ENCODE results near the gene ANTKMT.

The ANTKMT gene

DNA sequence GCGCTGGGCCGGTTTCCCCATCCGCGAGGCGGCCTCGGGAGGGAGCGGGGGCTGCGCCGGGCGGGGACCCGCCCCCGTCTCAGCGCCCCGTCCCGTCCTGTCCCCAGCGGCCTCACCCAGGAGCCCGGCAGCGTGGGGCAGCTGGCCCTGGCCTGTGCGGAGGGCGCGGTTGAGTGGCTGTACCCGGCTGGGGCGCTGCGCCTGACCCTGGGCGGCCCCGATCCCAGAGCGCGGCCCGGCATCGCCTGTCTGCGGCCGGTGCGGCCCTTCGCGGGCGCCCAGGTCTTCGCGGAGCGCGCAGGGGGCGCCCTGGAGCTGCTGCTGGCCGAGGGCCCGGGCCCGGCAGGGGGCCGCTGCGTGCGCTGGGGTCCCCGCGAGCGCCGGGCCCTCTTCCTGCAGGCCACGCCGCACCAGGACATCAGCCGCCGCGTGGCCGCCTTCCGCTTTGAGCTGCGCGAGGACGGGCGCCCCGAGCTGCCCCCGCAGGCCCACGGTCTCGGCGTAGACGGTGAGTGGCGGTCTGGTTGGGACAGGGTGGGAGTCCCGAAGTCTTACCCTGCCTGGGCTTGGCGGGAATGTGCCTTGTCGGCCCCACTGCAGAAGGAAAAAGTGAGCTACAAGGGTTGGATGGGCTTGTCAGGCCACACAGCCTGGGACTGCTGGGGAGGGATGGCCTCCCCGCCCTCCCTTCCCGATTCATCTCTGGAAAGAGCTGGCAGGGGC is 5.3 kb upstream of the ANTKMT start:
- DNase-seq, result no peak

DNA sequence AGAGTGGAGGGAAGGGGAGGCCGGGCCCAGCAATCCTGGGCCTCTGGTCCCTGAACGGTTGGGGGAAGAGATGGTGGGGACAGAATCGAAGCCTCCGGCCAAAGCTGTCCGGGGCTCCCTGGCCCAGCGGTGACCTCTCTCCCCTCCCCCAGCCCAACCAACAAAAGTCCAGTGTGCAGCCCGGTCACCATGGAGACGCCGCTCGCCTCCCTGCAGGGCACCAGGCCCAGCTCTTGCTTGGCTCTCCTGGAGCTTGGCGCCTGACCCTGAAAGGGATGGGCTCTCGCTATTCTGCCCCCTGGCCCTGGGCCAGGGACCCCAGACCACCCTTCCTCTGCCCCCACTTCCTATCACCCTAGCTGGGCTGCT is 4.8 kb upstream of the ANTKMT start:
- DNase-seq, result no peak

GRCh38 chr16:716768-717325 is 4.1 kb upstream of the ANTKMT start:
- DNase-seq, result no peak

DNA sequence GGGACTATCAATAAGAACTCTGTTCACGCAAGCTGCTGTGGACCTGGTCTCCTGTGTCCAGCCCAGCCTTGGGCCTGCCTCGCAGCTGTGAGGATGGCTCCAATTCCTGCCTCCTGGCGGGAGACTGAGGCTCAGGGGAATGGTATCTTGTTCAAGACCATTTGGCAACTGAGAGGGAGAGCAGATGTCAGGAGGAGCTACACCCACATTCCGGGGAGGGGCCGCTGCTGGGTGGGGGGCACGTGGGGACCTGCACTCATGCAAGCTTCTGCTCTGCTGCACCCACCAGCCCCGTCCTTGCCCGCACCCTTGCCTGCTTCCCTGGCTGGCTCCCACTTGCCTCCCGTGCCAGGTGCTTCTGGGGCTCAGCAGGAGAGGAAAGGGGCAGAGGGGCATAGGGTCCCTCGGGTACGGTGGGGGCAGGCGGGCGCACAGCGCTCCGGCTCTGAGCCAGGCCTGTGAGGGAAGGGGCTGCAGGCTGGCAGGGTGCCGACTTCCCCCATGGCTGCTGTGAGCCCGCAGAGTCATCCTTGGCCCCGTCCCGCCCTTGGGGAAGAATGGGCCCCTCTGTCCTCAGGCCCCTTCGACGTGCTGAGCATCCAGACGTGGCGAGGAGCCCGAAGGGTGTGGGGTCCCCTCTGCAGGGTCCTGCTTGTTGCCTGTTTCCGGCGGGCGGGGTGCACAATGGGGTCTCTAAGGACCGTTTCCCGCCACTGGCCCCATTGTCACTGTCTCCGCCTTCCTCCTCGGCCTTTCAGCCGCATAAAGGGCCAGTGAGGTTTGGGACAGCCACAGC is 3.3 kb upstream of the ANTKMT start:
- DNase-seq, result no peak

DNA sequence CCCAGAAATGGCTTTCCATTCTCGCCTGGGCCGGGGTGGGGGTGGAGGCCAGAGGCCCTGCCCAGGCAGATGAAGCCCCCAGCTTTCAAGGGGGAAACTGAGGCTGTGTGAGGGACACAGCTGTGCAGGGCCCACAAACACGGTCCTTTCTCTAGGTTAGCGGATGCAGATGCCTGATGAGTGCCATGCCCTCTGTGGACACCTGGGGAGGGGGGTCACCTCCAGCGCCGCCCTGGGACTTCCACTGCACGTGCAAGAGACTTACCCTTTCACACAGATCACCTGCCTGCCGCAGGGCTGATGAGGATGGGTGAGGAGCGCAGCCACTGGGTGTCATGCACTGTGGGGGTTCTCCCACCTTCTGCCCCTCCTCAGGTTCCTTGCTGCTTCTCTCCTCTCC is 2.6 kb upstream of the ANTKMT start:
- DNase-seq, result no peak

GRCh38 chr16:718922-719321 is 2.0 kb upstream of the ANTKMT start:
- DNase-seq, result no peak

DNA sequence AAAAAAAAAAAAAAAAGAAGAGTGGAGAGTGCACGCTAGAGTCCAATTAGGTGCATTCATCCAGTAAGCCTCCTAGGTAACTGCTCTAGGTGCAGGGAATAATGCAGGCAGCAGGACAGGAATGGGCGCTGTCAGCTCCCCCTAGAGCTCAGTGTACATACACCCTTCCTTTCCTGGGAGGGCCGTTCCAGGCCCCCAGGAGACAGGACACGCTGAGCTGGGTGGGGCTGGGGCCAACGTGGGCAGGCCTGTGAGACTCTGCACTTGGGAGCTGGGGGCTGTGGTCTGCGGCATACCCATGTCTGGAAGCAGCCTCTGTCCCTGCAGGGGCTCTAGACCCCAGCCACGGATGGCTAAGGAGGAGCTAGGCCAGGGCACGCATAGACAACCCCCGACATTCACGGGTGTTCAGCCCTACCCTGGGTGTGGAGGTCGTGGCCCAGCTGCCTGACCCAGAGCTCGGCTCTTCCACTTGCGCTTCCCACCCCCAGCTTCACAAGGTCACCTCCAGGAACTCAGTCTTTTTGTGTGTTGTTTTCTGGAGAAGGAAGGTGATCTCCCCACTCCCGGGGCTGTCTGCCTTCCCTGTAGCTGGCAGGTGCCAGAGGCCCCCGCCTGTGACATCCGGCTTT is 1.0 kb upstream of the ANTKMT start:
- no peak for DNase-seq

DNA sequence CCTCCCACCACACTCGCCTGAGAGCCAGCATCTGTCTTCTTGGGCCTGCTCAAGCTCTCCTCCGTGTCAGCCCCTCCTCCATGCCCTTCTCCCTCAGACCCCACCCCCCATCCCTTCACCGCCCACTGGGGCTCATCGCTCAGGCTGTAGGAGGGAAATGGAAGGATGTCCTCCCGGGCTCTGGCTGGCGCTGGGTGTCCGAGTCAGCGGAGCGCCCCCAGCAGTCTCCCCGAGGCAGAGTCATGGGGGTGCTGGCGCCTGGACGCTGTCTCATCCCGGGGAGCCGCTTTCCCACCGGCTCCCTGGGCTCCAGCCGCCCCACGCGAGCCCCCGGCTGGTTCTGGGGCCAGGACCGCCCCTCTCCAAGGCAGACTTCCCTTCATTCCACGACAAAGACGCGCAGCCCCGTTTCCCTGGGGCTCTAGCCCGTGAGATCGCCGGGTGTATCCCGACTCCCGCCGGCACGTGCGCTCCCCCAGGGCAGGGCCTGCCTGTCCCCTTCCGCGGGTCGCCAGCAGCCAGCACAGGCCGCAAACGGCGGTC is 428 bp upstream of the ANTKMT start:
- DNase-seq, result peak in 1 of 2 donors; percentile 43

DNA sequence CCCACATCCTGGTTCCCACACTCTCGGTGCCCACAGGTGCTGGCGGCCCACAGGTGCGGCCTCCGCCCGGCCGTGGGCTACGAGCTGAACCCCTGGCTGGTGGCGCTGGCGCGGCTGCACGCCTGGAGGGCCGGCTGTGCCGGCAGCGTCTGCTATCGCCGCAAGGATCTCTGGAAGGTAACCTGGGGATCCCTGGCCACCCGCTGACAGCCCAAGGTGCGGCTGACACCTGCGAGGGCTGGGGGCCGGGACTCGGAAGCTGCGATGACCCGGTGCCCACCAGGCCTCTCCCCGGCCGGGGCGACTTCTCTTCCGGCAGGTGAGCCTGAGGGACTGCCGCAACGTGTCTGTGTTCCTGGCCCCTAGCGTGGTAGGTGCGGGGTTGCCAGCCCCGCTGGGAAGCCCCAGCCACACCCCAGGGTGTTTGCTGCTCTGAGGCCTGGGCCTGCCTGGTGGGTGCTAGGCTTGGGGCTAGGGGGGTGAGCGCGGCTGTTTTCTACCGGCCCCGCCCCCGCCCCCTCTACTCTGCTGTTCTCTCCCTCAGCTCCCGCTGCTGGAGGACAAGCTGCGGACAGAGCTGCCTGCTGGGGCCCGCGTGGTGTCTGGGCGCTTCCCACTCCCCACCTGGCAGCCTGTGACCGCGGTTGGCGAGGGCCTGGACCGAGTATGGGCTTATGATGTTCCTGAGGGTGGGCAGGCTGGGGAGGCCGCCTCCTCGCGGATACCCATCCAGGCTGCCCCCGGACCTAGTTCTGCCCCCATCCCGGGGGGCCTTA is 1.0 kb downstream of the ANTKMT start:
- peak in 1 of 2 donors; percentile 42 for DNase-seq

DNA sequence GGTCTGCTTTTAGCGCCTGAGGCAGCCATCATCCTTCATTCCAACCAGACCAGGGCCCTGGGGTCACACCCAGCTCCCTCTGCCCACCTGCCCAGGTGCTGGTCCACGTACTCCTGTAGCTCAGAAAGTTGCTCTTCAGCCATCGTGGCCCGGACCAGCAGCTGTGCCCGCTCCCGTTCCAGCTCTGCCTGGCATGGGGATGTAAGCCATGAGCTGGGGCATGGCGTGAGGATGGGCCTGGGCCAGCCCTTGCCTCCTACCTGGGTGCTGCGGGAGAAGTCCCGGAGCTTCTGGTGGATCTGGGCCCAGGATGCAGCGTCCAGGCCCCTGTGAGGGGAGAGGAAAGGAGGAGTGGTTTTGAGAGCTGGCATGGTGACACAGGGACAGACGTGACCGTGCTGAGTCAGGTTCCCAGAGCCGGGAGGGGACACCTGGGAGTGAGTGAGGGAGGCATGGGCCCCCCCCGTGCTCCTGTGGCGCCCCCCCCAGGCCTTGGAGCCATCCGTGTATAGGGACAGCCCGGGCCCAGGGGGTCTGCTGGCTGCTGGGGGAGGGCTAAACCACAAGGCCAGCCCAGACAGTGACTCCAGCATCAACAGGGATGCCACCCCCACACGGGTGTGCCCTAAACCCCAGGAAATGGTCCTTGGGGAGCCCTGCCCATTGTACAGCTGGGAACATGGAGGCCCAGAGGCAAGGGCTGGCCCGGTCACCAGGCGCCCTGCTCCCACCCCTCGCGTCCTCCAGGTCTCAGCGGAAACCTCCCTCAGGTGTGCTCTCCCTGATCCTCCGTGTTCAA is 2.1 kb downstream of the ANTKMT start:
- DNase-seq, result no peak

DNA sequence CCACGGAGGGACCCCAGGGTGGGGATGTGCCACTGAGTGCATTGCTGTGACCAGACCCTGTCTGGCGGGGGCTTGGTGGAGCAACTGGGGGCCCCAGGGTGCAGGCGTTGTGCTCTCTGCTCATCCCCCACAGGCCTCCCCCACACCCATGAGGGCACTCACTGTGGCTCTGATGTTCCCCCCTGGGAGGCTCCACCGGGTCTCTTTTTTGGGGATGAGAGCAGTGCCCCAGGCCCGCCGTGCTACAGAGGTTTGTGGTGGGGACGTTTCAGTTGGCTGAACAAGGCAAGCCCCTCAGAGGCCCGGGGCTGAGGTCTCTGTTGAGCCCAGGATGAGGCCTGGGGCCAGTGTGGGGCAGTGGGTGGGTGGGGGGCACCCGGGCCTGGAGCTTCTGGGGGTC is 2.7 kb downstream of the ANTKMT start:
- no peak for DNase-seq

DNA sequence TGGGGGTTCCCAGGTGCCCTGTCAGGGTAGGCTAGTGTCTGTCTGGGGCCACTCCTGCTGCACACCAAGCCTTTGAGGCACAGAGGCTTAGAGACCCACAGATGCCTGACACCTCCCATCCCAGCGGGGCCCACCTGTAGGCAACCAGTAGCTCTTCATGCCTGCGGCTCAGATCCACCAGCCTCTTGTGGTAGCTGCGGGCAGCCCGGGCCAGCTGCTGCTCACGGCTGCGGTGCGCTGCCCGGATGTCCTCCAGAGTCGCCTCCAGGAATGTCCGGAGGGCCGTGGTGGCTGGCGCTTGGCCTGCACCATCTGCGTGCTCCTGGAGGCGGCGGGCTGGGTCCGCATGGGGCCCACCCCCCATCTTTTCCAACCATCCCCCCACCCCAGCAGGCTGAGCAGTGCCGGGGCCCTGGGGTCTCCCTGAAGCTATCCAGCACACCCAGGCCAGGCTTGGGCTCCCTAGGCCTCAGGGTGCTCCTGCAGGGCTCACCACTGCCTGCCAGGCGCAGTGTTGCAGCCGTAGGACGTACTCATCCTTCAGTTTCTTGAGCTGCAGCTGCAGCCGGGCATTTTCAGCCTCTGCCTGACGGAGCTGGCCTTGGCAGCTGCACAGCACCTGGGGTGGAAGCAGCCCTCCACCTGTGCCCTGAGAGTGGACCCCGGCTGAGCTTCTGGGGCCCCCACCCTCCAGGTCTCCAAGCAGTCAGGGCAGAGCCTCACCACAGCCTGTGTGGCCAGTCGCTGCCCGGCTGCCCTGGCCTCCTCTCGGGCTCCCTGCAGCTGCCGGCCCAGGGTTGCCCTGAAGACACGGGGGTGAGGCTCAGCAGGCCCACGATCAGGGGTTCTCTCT is 3.5 kb downstream of the ANTKMT start:
- no peak for DNase-seq

DNA sequence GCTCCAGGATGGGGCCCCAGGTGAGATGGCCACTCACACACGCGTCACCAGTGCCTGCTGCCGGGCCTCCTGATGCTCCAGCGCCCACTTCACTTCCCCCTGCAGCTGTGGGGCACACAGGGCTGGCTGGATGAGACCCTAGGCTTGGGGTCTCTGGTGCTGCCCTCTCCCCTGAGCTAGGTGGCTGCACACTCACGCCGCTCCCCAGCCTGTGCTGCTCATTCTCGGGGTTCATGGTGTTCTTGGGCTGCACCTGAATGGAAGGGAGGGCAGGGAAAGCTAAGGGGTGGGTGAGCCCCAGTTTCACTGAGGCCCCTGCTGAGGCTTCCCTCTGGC is 4.1 kb downstream of the ANTKMT start:
- no peak for DNase-seq

- DNase-seq, result no peak
Measured at GRCh38 chr16:725463-726187, 4.7 kb downstream of the ANTKMT start.

GRCh38 chr16:726188-726437 is 5.2 kb downstream of the ANTKMT start:
- DNase-seq, result no peak

DNA sequence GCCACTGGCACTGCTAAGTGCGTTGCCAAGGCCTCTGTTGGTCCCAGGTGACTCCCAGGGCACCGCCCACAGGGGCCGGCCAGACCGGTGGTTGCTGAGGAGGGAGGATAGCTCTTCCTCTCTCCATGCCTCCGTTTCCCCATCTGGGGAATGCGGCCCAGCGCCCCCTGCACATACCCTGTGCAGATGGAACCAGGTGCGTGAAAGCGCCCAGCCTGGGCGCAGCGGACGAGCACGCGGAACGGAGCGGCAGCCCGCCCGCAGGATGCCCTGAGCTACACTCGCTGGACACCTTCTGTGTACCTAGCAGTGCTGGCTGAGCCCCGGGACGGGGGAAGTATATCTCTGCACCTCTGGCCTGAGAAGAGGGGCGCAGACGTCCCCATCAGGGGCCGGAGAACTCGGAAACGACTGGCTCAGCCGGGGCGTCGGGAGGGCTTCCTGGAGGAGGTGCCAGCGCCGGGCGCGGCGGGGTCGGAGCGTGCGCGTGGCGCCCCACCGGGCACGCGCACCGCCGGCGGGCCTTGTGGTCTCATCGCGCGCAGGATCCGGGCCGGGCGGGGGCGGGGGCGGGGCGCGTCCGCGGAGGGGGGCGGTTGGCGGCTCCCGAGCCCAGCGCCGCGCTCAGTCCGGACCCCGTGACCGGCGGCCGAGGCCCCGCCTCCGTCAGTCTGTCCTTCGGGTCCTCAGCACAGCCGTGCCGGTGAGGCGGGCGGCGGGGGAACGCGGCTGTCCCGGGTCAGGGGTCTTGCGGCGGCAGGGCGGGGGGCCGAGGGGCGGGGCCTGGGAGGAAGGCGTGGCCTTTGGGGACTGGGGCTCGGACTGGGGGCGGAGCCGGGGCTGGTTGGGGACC is 5.7 kb downstream of the ANTKMT start, which contains the start of the genes CCDC78 and HAGHL:
Gene CCDC78, minus strand, starts transcription at position 6 of the 853 bp plus-strand sequence. CDS start 76 bp downstream, outside the sequence.
Gene HAGHL, plus strand, starts transcription at position 669 of the 853 bp plus-strand sequence. CDS start 404 bp downstream, outside the sequence.
- peak; percentile 63 to 74 for DNase-seq

DNA sequence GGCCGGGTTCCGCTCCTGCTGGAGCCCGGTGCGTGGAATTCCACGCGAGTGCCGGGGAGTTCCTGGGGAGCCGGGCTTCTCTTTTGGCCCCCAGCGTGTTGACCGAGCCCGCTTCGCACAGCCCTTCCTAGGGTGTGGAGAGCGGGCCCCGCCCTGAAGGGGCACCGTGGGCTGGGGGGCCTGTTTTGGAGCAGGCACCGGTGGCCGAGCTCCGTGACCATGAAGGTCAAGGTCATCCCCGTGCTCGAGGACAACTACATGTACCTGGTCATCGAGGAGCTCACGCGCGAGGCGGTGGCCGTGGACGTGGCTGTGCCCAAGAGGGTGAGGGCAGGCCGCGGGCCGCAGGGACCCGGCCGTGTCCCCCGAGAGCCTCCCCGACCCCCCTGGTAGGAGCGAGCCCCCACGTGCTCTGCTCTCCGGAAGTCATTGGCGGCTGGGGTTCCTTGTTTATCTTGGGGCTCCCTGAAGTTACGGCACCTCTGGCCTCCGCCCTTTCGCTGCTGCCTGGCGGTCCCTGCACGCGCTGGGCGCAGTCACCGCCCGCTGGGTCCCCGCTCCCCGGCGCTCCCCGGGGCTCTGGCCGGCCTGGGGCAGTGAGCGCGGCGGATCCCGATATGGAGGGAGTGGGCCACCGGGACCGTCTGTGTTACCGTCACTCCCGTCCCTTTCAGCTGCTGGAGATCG is 6.5 kb downstream of the ANTKMT start:
- peak; percentile 36 to 37 for DNase-seq

- peak; percentile 73 to 76 for DNase-seq
Measured at GRCh38 chr16:728131-728889, 7.4 kb downstream of the ANTKMT start.
